GM21717 (cell line): Measurements from ENCODE around the gene ZNF277.
A peak's percentile ranks its signal among the peaks of the same experiment; 100 is the strongest.

ENCODE experiments used
- ATAC-seq: cut with Tn5 transposase; IDR thresholded peaks from one replicate; pipeline ENCODE4 v1.9.1; 2021; ENCODE audit warnings: mild to moderate bottlenecking, moderate library complexity; ENCODE audit not compliant: unreplicated experiment

Gene ZNF277

GRCh38 chr7:112184455-112184854, 22.0 kb upstream of the ZNF277 start:
- ATAC-seq: no peak

GRCh38 chr7:112185005-112185834, 21.3 kb upstream of the ZNF277 start:
- ATAC-seq: no peak

- ATAC-seq: no peak
Measured at GRCh38 chr7:112186300-112186699, 20.2 kb upstream of the ZNF277 start.

- ATAC-seq: no peak
Measured at GRCh38 chr7:112188257-112188656, 18.2 kb upstream of the ZNF277 start.

GRCh38 chr7:112189691-112190090, 16.8 kb upstream of the ZNF277 start:
- no peak for ATAC-seq

GRCh38 chr7:112190120-112190519, 16.4 kb upstream of the ZNF277 start:
- no peak for ATAC-seq

GRCh38 chr7:112192236-112193154, 14.0 kb upstream of the ZNF277 start:
- no peak for ATAC-seq

GRCh38 chr7:112193915-112194502, 12.5 kb upstream of the ZNF277 start:
- ATAC-seq: no peak

GRCh38 chr7:112195717-112196116, 10.8 kb upstream of the ZNF277 start:
- ATAC-seq: no peak

GRCh38 chr7:112197322-112197721, 9.2 kb upstream of the ZNF277 start:
- ATAC-seq: no peak

GRCh38 chr7:112199035-112199655, 7.3 kb upstream of the ZNF277 start:
- no peak for ATAC-seq

- ATAC-seq: no peak
Measured at GRCh38 chr7:112199672-112200071, 6.8 kb upstream of the ZNF277 start.

GRCh38 chr7:112201411-112201810, 5.1 kb upstream of the ZNF277 start:
- ATAC-seq: no peak

GRCh38 chr7:112201839-112202238, 4.7 kb upstream of the ZNF277 start:
- ATAC-seq: no peak

- no peak for ATAC-seq
Measured at GRCh38 chr7:112202816-112203215, 3.7 kb upstream of the ZNF277 start.

- ATAC-seq: no peak
Measured at GRCh38 chr7:112203365-112203739, 3.1 kb upstream of the ZNF277 start.

GRCh38 chr7:112204499-112205342, 1.8 kb upstream of the ZNF277 start:
- no peak for ATAC-seq

- peak; percentile 15 for ATAC-seq
Measured at GRCh38 chr7:112205343-112206237, 905 bp upstream of the ZNF277 start.

- no peak for ATAC-seq
Measured at GRCh38 chr7:112206991-112207592, 597 bp downstream of the ZNF277 start.
